Sigmoid colon (tissue), 7 donors: ENCODE results near the gene FUT9. TPM values are rescaled to one million over a fixed set of nuclear protein-coding genes. Genes with fewer than 3 reads are reported as not detected.
A peak's percentile ranks its signal among the peaks of the same experiment; 100 is the strongest.

Source experiments
- DNase-seq: peaks from one replicate; pipeline ENCODE4 v3.0.0-alpha.2; 2019
- H3K27ac ChIP-seq, 4 donors: fragments of 200-600 bp; sonication (generic); one replicate each; pipeline ENCODE4 v1.5.1; 2016 to 2019; ENCODE audit warnings: mild to moderate bottlenecking in 1 of 4
- H3K27me3 ChIP-seq, 3 donors: fragments of 200-600 bp; sonication (generic); one replicate each; pipeline ENCODE4 v1.5.1; 2019; ENCODE audit warnings: mild to moderate bottlenecking in 1 of 3
- H3K36me3 ChIP-seq, 4 donors: fragments of 200-600 bp; sonication (generic); one replicate each; pipeline ENCODE4 v1.5.1; 2016 to 2019
- H3K4me1 ChIP-seq, 4 donors: fragments of 200-600 bp; sonication (generic); one replicate each; pipeline ENCODE4 v1.5.1; 2017 to 2019
- H3K4me3 ChIP-seq, 4 donors: fragments of 200-600 bp; sonication (generic); one replicate each; pipeline ENCODE4 v1.5.1; 2017 to 2019; ENCODE audit warnings: mild to moderate bottlenecking in 2 of 4, moderate library complexity in 1 of 4
- H3K9me3 ChIP-seq, 4 donors: fragments of 200-600 bp in 3 of 4; sonication (generic) in 3 of 4; one replicate each; pipeline versions ENCODE4 v1.5.1 to v1.6.1; 2013 to 2019
- EP300 ChIP-seq, 4 donors: sonication (generic); formaldehyde crosslinking; IDR thresholded peaks; one replicate each; pipeline ENCODE4 v1.6.1; 2017; ENCODE audit warnings: antibody characterized with exemption in 4 of 4
- POLR2A ChIP-seq, 2 donors: fragments of 450-650 bp; IDR thresholded peaks; one replicate each; pipeline ENCODE4 v1.6.1; 2016; ENCODE audit warnings: antibody characterized with exemption in 2 of 2, mild to moderate bottlenecking in 2 of 2, moderate library complexity in 2 of 2
- POLR2AphosphoS5 ChIP-seq, 4 donors: sonication (generic); formaldehyde crosslinking; IDR thresholded peaks; one replicate each; pipeline ENCODE4 v1.6.1; 2017; ENCODE audit warnings: antibody characterized with exemption in 4 of 4
- WGBS, 2 donors: extraction: QIAGEN DNeasy Blood & Tissue Kit; methylation state at CpG; one replicate each; pipeline ENCODE4 v1.1.7; 2013; 5-methylcytosine and 5-hydroxymethylcytosine counted together
- intact Hi-C: fragments of 100-400 bp; cut with DNase I; formaldehyde crosslinking; loops from one replicate; pipeline ENCODE4 v1.15.1; 2023
- polyA plus RNA-seq, 3 donors: library from polyadenylated mRNA; stranded (reverse); fragments of 200-250 nt; gene quantifications; one replicate each; pipeline ENCODE4 v1.2.3, GENCODE V29; 2013
- total RNA-seq, 4 donors: library from RNA; depleted of rRNA; stranded (reverse); fragments of >200 nt; gene quantifications; one replicate each; pipeline ENCODE4 v1.1.0, GENCODE V29; 2016
- TF ChIP-seq, protein P1 (sequence below), 4 experiments: fragments of 450-650 bp in 3 of 4; fragments of 200-600 bp in 1 of 4; IDR thresholded peaks; one replicate each; pipeline ENCODE4 v1.5.1; 2016 to 2019; ENCODE audit warnings: antibody characterized with exemption in 4 of 4, mild to moderate bottlenecking in 3 of 4, moderate library complexity in 2 of 4
- donor health status: healthy with polysubstance abuse.
- donor health status: Bipolar disorder and iron deficiency.
- donor health status: healthy.

Gene FUT9
- total and polyA plus RNA-seq, 7 donors: 0.01 to 2.1 (median 0.55) TPM; not detected in 2

DNA sequence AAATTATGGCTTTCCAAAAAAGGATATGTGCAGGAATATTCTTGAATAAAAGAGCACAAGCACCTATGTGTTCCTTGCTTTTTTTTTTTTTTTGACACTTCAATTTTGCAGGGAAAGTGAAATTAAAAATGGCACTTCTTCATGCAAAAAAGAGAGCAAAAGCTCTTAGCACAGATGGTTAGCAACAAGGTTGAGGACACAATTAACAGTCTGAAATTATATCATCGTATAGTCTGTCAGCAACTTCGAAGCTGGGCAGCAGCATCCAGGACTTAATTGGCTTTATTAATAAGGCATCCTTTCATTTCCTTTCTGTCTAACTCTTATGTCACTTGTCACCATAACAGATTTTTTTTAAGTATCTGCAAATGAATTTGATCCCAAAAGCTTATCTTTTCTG, 122.6 kb downstream of the FUT9 start:
- H3K27ac ChIP-seq: no peak overlapping the region
- H3K4me1 ChIP-seq: peaks cover 0 to 31% (median 24%) of the 10 kb centered on the region in 4 donors
- no peak for TF ChIP-seq POLR2AphosphoS5 (IDR thresholded peaks at IDR 0.05)
- no peak for TF ChIP-seq EP300 (IDR thresholded peaks at IDR 0.05)
- TF ChIP-seq, protein P1, sequence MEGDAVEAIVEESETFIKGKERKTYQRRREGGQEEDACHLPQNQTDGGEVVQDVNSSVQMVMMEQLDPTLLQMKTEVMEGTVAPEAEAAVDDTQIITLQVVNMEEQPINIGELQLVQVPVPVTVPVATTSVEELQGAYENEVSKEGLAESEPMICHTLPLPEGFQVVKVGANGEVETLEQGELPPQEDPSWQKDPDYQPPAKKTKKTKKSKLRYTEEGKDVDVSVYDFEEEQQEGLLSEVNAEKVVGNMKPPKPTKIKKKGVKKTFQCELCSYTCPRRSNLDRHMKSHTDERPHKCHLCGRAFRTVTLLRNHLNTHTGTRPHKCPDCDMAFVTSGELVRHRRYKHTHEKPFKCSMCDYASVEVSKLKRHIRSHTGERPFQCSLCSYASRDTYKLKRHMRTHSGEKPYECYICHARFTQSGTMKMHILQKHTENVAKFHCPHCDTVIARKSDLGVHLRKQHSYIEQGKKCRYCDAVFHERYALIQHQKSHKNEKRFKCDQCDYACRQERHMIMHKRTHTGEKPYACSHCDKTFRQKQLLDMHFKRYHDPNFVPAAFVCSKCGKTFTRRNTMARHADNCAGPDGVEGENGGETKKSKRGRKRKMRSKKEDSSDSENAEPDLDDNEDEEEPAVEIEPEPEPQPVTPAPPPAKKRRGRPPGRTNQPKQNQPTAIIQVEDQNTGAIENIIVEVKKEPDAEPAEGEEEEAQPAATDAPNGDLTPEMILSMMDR (IDR thresholded peaks at IDR 0.05): no peak
- intact Hi-C loops: no loop called here
- no peak for DNase-seq
- no peak overlapping the region for H3K4me3 ChIP-seq
- no peaks in the 10 kb centered on the region for H3K9me3 ChIP-seq
- no peaks in the 10 kb centered on the region for H3K27me3 ChIP-seq
- H3K36me3 ChIP-seq: no peaks in the 10 kb centered on the region
- 89 to 93% methylated on average over 2 of the region's 2 CpGs for WGBS, 2 donors

DNA sequence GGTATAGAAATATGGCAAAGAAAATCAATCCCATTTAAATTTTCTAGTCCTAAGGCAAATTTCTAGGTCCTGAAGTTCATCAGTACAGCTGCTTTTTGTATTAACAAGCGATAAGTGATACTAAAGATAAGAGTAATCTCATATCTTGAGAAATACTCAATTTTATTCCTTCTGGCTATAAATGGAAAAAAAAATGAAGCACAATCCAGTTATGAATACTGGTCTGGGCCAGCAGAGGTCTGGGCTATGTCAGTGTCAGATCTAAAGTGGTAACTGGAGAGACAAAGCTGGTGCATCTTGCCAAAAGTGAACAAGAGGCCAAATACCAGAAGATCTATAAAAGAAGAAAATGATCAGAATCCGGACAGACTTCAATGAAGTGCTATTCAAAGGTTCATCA, 126.4 kb downstream of the FUT9 start:
- TF ChIP-seq POLR2AphosphoS5 (IDR thresholded peaks at IDR 0.05): peak; percentile 22 to 79 (median 64)
- TF ChIP-seq EP300 (IDR thresholded peaks at IDR 0.05): no peak
- intact Hi-C loops: no loop called here
- Histone ChIP-seq H3K27ac (peak overlapping the region in 3 of 4 donors; percentile 43 to 63 (median 63)), H3K36me3 (no peaks in the 10 kb centered on the region), H3K4me1 (peaks cover 0 to 45% (median 33%) of the 10 kb centered on the region in 4 donors), H3K9me3 (no peaks in the 10 kb centered on the region), H3K27me3 (no peaks in the 10 kb centered on the region), H3K4me3 (no peak overlapping the region)
- DNase-seq: no peak
- 49 to 61% methylated on average over 2 of the region's 2 CpGs for WGBS, 2 donors

DNA sequence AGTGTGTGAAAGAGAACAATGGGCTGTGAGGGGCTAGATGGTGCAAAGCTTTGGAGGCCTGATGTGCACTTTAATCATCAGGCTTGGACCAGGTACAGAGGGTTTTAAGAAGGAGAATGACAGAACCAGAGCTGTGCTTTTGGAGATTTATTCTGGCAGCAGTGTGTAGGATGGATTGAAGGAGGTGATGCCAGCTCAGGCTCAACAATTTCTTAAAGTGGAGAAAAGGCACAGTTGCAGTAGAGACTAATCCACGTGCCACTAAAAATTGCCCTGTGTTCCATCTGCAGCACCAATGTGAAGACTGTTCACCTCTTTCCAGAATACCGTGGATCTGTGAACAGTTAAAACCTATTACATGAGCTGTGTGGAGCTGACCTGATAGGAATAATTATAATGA, 134.7 kb downstream of the FUT9 start:
- intact Hi-C loops: no loop called here
- WGBS, 2 donors: 64 to 78% methylated on average over 2 of the region's 2 CpGs

DNA sequence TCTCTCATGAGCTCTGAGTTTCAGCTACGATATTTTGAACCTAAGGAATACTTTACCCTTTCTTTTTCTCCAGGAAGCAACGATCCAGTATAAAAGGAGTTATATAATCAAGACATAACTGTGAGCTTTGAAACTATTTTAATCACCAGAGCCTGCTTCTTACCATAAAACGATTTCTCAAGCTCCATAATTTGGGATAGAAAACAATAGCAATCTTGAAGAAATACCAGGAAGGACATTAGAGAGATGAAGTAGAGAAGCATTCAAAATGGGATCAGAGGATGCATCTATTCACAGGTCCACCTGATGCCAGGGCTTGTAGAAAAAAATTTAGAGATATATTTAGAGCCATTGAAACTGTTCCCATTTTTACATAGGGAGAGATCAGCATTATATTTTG, 135.9 kb downstream of the FUT9 start:
- H3K27me3 ChIP-seq: no peaks in the 10 kb centered on the region
- no peaks in the 10 kb centered on the region for H3K36me3 ChIP-seq
- no peak for TF ChIP-seq POLR2A (IDR thresholded peaks at IDR 0.05)
- no peak for TF ChIP-seq EP300 (IDR thresholded peaks at IDR 0.05)
- TF ChIP-seq, protein P1 (IDR thresholded peaks at IDR 0.05): no peak
- no peak for TF ChIP-seq POLR2AphosphoS5 (IDR thresholded peaks at IDR 0.05)
- no peak for DNase-seq
- WGBS, 2 donors: 55 to 74% methylated on average over 3 of the region's 3 CpGs
- intact Hi-C loops: no loop called here
- H3K9me3 ChIP-seq: no peaks in the 10 kb centered on the region
- H3K27ac ChIP-seq: peak overlapping the region in 1 of 4 donors; percentile 26
- H3K4me1 ChIP-seq: peaks cover 0 to 18% (median 4%) of the 10 kb centered on the region in 4 donors
- no peak overlapping the region for H3K4me3 ChIP-seq

More for the DNA sequence above, 134.7 kb downstream of the FUT9 start:
- Histone ChIP-seq H3K27me3 (no peaks in the 10 kb centered on the region), H3K9me3 (no peaks in the 10 kb centered on the region), H3K4me3 (no peak overlapping the region), H3K36me3 (no peaks in the 10 kb centered on the region), H3K4me1 (peaks cover 0 to 24% (median 10%) of the 10 kb centered on the region in 4 donors), H3K27ac (peak overlapping the region in 1 of 4 donors; percentile 17)
- TF ChIP-seq EP300 (IDR thresholded peaks at IDR 0.05): no peak
- TF ChIP-seq, protein P1 (IDR thresholded peaks at IDR 0.05): no peak
- no peak for TF ChIP-seq POLR2A (IDR thresholded peaks at IDR 0.05)
- no peak for TF ChIP-seq POLR2AphosphoS5 (IDR thresholded peaks at IDR 0.05)
- DNase-seq: no peak

DNA sequence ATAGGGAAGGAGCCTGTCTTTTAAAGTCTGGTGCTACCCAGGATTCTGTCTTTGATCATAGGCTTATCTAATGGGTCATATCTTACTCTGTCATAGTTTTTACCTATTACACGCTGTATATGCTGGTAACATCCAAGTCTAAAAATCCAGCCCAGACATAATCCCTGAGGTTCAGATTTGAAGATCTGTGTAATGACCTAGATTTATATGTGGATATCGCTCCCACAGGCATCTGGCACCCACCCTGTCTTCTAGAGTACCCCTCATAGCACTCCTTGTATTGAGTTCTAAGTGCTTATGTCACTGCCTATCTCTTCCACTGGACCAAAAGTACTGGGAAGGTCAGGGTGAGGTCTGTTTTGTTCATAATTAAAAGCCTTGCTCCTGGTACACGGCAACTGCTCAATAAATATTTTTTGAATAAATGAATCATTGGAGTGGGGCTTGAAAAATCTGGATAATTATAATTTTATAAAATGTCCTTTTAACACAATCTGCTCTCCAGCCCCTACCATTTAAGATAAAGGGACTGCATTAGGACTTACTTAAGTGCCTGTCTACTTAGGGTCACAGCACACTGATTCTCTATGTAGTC, 136.4 kb downstream of the FUT9 start:
- 78 to 86% methylated on average over 3 of the region's 3 CpGs for WGBS, 2 donors
- Histone ChIP-seq H3K9me3 (no peaks in the 10 kb centered on the region), H3K27me3 (no peaks in the 10 kb centered on the region), H3K4me3 (no peak overlapping the region), H3K27ac (no peak overlapping the region), H3K36me3 (no peaks in the 10 kb centered on the region), H3K4me1 (peaks cover 0 to 21% (median 4%) of the 10 kb centered on the region in 4 donors)
- no peak for DNase-seq
- TF ChIP-seq, protein P1 (IDR thresholded peaks at IDR 0.05): no peak
- TF ChIP-seq EP300 (IDR thresholded peaks at IDR 0.05) (no peak), POLR2AphosphoS5 (IDR thresholded peaks at IDR 0.05) (no peak)
- intact Hi-C loops: no loop called here
